ENCODE measurements around the gene TGFBR2.

Gene TGFBR2

DNA sequence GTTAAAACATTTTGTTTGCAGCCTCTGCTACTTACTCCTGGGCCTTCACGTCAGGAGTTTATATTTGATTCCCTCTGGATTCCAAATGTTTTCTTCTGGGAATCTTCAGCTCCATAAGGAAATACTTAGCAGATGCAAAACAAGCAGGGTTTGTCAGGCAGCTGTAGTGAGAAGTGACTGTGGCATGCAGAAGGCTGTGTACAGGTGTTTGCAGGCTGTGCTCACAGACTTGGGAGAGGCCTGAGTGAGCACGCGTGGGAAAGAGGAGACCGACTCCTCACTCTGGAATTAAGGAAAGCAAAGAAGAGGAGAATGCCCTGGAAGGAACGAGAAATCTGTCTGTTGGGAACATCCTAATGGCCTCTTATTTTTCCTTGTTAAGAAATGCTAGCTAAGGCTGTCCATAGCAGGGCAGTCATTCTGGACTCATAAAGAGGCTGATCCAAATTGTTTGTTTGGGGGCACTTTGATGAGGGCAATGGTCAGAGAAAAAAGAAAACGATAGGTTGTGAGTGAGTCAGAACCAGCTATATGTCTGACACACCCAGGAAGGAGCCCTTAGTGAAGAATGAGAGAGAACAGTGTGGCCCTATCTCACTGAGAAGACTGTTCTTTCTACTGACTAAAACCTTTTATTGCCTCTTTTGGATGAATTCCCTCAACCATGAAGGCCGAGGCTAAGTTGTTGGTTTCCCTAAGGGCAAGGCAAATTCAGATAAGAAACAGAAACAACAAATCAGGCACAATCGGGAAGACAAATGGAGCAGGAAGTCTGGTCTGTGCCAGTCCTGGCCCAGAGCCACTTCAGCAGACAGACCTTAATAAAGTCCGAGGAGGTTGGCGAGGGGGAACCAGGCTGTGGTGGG is 82.6 kb downstream of the TGFBR2 start:
- FAIRE-seq: no peak
- DNase-seq (ENCODE audit: insufficient read length, low spot score): no peak

DNA sequence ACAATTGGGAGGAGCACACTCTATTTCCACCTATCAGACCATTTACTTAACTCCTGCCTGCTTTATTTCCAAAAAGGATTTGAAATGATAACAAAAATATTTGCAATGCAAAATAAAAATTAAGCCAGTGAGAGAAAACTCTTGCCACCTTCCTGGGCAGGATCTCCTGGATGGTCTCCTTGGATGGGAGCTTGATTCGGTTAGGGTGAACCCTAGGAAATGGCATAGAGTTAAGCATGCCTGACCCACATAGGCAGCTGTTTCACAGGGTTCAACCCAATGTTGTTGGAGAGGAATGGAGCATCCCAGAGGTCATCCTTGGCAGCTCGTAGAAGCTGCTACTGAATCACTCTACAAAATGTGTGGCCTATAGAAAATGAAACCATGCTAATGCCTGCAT is 83.8 kb downstream of the TGFBR2 start:
- DNase-seq (ENCODE audit: insufficient read length, low spot score) (no peak), FAIRE-seq (no peak)

DNA sequence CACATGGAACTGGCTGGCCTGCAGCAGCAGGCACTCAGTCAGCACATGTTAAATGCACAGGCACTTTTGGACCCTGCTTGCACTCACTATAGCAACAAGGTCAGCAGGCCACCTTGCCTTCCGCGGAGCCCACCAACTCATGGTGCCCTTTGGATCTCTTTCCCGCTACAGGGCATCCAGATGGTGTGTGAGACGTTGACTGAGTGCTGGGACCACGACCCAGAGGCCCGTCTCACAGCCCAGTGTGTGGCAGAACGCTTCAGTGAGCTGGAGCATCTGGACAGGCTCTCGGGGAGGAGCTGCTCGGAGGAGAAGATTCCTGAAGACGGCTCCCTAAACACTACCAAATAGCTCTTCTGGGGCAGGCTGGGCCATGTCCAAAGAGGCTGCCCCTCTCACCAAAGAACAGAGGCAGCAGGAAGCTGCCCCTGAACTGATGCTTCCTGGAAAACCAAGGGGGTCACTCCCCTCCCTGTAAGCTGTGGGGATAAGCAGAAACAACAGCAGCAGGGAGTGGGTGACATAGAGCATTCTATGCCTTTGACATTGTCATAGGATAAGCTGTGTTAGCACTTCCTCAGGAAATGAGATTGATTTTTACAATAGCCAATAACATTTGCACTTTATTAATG is 85.0 kb downstream of the TGFBR2 start:
- FAIRE-seq (no peak), DNase-seq (ENCODE audit: insufficient read length, low spot score) (no peak)

GRCh38 chr3:30691944-30692343 is 85.5 kb downstream of the TGFBR2 start:
- FAIRE-seq (no peak), DNase-seq (ENCODE audit: insufficient read length, low spot score) (no peak)

GRCh38 chr3:30692498-30693130 is 86.2 kb downstream of the TGFBR2 start:
- DNase-seq (ENCODE audit: insufficient read length, low spot score) (no peak), FAIRE-seq (no peak)

DNA sequence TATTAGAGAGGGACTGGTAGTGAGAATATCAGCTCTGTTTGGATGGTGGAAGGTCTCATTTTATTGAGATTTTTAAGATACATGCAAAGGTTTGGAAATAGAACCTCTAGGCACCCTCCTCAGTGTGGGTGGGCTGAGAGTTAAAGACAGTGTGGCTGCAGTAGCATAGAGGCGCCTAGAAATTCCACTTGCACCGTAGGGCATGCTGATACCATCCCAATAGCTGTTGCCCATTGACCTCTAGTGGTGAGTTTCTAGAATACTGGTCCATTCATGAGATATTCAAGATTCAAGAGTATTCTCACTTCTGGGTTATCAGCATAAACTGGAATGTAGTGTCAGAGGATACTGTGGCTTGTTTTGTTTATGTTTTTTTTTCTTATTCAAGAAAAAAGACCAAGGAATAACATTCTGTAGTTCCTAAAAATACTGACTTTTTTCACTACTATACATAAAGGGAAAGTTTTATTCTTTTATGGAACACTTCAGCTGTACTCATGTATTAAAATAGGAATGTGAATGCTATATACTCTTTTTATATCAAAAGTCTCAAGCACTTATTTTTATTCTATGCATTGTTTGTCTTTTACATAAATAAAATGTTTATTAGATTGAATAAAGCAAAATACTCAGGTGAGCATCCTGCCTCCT is 87.2 kb downstream of the TGFBR2 start:
- DNase-seq (ENCODE audit: insufficient read length, low spot score): peak; percentile 20
- FAIRE-seq: peak; percentile 76

- no peak for FAIRE-seq
- DNase-seq (ENCODE audit: insufficient read length, low spot score): no peak
Measured at GRCh38 chr3:30694148-30694547, 87.7 kb downstream of the TGFBR2 start.

DNA sequence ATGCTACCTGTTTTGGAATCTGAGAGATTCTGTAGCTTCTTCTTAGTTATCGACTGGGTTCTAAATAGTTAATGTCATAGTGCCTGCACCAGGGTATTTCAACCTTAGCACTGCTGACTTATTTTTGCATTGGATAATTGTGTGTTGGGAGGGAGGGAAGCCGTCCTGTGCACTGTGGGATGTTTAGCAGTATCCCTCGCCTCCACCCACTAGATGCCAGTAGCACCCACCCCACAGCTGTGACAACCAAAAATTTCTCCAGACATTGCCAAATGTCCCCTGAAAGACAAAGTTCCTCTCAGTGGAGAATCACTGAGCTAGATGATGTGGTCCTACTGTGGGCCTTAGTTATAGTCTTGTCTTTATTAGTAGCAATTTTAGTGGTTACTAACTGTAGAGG is 88.3 kb downstream of the TGFBR2 start:
- no peak for FAIRE-seq
- DNase-seq (ENCODE audit: insufficient read length, low spot score): no peak

- no peak for DNase-seq (ENCODE audit: insufficient read length, low spot score)
- FAIRE-seq: no peak
Measured at GRCh38 chr3:30695302-30696061, 89.1 kb downstream of the TGFBR2 start.

GRCh38 chr3:30696403-30696819 is 90.0 kb downstream of the TGFBR2 start:
- FAIRE-seq (no peak), DNase-seq (ENCODE audit: insufficient read length, low spot score) (no peak)

- no peak for FAIRE-seq
Measured at GRCh38 chr3:30696896-30697295, 90.5 kb downstream of the TGFBR2 start.

DNA sequence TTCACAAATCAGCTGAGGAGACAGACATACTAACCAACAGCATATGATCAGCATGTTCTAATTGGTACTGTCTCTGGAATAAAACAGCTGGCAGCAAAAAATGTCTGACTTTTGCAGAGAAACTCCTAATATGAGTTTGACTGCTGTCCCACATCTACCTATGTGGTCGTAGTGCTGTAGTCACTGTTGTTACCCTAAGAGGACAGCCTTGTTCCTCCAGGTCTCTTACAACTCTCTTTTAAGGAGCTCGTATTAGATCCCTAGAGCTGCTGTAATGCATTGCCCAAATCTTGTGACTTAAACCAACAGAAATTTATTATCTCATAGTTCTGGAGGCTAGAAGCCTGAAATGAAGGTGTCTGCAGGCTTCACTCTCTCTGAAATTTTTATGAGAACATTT is 92.1 kb downstream of the TGFBR2 start:
- FAIRE-seq (no peak), DNase-seq (ENCODE audit: insufficient read length, low spot score) (no peak)

More at GRCh38 chr3:30696896-30697295, 90.5 kb downstream of the TGFBR2 start:
- DNase-seq (ENCODE audit: insufficient read length, low spot score): no peak

DNA sequence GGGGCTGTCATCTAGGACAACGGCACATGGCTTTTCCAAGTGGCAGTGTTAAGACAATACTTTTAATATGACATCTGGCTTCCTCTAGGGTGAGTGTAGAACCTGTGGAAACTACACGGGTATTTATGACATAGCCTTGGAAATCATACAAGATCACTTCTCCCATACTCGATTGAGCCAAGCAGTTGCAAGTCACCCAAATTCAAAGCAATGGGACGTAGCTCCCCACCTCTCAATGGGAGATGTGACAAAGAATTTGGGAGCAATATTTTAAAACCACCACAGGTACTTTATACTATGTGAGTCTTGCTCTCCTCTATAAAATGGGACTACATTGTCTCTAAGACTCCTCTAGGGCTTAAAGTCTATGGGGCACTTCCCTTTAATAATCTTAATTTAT is 93.5 kb downstream of the TGFBR2 start:
- FAIRE-seq (no peak), DNase-seq (ENCODE audit: insufficient read length, low spot score) (no peak)

GRCh38 chr3:30700702-30701321 is 94.4 kb downstream of the TGFBR2 start:
- FAIRE-seq: no peak
- DNase-seq (ENCODE audit: insufficient read length, low spot score): no peak

DNA sequence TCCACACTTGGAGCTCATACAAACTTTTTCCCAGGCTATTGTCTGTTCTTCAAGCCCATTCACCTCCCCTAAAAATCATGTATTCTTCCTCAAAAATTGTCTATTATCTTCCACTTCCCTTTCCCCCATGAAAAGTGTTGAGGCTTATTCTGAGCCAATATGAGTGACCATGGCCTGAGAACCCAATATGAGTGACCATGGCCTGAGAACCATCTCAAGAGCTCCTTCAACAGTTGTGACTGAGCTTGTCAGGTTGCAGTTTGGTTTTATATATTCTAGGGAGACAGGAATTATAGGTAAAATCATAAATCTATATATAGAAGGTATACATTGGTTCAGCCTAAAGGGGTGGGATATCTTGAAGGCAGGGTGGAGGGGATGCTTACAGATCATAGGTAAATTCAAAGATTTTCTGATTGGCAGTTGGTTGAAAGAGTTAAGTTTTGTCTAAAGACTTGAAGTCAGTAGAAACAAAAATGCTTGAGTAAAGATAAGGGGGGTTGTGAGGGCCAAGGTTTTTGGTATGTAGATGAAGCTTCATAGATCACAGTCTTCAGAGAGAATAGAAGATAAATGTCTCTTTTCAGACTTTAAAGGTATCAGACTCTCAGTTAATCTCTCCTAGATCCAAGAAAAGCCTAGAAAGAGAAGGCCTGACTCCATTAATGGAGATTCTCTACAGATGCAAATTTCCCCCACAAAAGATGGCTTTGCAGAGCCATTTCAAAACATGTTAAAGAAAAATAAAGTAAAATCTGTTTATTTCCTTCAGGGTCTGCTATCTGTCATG is 95.8 kb downstream of the TGFBR2 start:
- DNase-seq (ENCODE audit: insufficient read length, low spot score) (no peak), FAIRE-seq (no peak)

GRCh38 chr3:30702828-30703397 is 96.5 kb downstream of the TGFBR2 start:
- no peak for FAIRE-seq
- no peak for DNase-seq (ENCODE audit: insufficient read length, low spot score)

DNA sequence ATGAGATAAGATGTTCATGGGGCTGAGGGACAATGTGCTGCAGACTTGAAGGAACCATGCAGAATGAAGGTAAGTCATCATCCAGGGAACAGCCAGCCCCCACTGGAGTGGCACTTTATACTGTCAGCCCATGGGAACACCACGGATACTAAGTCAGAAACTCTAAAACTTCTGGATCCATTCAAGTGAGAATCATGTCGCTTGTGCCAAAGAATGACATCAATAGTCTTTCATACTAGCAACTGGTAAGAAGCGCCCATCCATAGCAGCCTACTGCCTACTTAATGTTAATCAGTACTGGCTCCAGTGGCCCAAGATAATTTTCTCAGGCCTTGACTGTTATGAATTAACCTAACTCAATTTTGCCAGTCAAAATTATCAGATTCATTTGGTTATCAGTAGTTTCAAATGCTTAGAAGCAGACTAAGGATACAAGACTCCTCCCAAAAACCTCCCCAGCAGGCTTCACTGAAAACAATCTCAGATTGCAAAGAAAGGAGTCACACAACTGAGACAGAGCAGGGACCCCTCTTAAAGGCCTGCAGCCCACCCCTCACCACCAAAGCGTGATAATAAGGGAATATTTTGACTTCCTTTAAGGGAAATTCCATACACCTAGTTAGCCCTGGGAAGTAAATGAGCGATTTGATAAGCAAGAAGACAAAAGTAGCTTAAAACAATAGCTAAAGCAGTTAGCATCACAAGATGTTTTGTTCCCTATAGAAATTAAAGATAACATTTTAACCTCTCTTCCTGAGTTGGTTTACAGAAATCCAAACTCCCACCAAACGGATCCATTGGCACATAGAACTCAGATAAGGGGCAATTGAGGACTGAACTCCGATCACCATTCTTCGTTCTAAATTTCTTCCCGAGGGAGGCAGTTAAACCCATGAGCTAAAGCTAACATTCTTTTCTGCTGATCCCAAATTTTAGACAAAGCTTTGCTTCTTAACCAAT is 98.8 kb downstream of the TGFBR2 start:
- FAIRE-seq: no peak
- DNase-seq (ENCODE audit: insufficient read length, low spot score): no peak

DNA sequence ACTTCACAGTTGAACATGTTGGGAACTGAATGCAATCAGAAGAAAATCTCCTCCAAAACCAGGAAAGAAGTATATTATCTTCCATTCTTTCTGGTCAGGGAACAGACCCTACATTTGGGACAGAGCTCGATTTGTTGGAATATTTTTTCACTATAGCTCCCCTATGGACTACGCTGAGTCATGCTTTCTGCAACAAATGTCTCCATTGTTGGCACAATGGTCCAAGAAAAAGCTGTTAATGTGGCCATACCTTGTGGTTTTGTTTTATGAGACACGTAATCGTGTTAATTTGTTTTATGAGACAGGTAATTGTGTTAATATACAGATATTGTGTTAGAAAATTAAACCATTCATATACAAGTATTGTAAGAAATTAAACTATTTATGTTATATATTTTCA is 101.4 kb downstream of the TGFBR2 start:
- FAIRE-seq: no peak
- DNase-seq (ENCODE audit: insufficient read length, low spot score): no peak

All from GM19239 (cell line).